SK-N-MC (cell line): ENCODE results near the gene BTBD16.

Source experiments
- DNase-seq: peaks from one replicate; pipeline ENCODE4 v3.0.0-alpha.2; 2011; ENCODE audit warnings: low read depth, low spot score
- H3K27ac ChIP-seq: fragments of 200-600 bp; sonication (generic); 2 replicates; pipeline ENCODE4 v1.5.1; 2016; ENCODE audit warnings: mixed run types
- H3K36me3 ChIP-seq: fragments of 200-600 bp; sonication (generic); 2 replicates; pipeline ENCODE4 v1.6.1; 2017; ENCODE audit warnings: antibody characterized with exemption, low read length, mixed read lengths; ENCODE audit not compliant: insufficient read depth
- H3K4me3 ChIP-seq: fragments of 200-600 bp; sonication (generic); 2 replicates; pipeline ENCODE4 v1.5.1; 2016
- H3K9ac ChIP-seq: fragments of 200-600 bp; sonication (generic); 2 replicates; pipeline ENCODE4 v1.8.0; 2017; ENCODE audit warnings: mixed run types, mixed read lengths; ENCODE audit not compliant: insufficient read length
- H3K9me3 ChIP-seq: fragments of 200-600 bp; sonication (generic); 2 replicates; pipeline ENCODE4 v1.6.1; 2017; ENCODE audit warnings: low read depth, mild to moderate bottlenecking, antibody characterized with exemption, low read length, moderate library complexity, mixed read lengths
- EZH2 ChIP-seq: fragments of 200-600 bp; sonication (generic); IDR thresholded peaks from one replicate; pipeline ENCODE4 v1.6.1; 2017; ENCODE audit warnings: antibody characterized with exemption
- FOXP2 ChIP-seq: optimal IDR thresholded peaks from 2 replicates; pipeline ENCODE3; 2011; ENCODE audit warnings: mild to moderate bottlenecking, moderate library complexity; ENCODE audit not compliant: insufficient read depth; ENCODE audit errors: extremely low read length, control extremely low read depth
- POLR2AphosphoS5 ChIP-seq: IDR thresholded peaks from 2 replicates; pipeline ENCODE4 v1.6.1; 2012; ENCODE audit warnings: mild to moderate bottlenecking, low read depth, low read length, borderline replicate concordance

Gene BTBD16

GRCh38 chr10:122299423-122300075, 28.5 kb downstream of the BTBD16 start:
- Histone ChIP-seq H3K9ac (no peak overlapping the region), H3K4me3 (no peak overlapping the region), H3K27ac (no peak overlapping the region), H3K36me3 (no peaks in the 10 kb centered on the region), H3K9me3 (no peaks in the 10 kb centered on the region)
- TF ChIP-seq EZH2 (no peak), FOXP2 (no peak), POLR2AphosphoS5 (no peak)
- DNase-seq, result no peak

GRCh38 chr10:122301055-122301810, 30.1 kb downstream of the BTBD16 start:
- no peak overlapping the region for H3K27ac ChIP-seq
- no peaks in the 10 kb centered on the region for H3K36me3 ChIP-seq
- no peaks in the 10 kb centered on the region for H3K9me3 ChIP-seq
- H3K9ac ChIP-seq, result no peak overlapping the region
- DNase-seq, result no peak
- H3K4me3 ChIP-seq, result no peak overlapping the region
- no peak for TF ChIP-seq EZH2
- no peak for TF ChIP-seq FOXP2
- TF ChIP-seq POLR2AphosphoS5, result no peak

- no peak overlapping the region for H3K4me3 ChIP-seq
- no peak for TF ChIP-seq POLR2AphosphoS5
- TF ChIP-seq FOXP2, result no peak
- no peak for TF ChIP-seq EZH2
- DNase-seq, result no peak
- H3K9ac ChIP-seq, result no peak overlapping the region
- H3K36me3 ChIP-seq, result no peaks in the 10 kb centered on the region
- H3K9me3 ChIP-seq, result no peaks in the 10 kb centered on the region
- H3K27ac ChIP-seq, result no peak overlapping the region
These were observed 30.7 kb downstream of the BTBD16 start for GRCh38 chr10:122301811-122302115.

- Histone ChIP-seq H3K36me3 (no peaks in the 10 kb centered on the region), H3K27ac (no peak overlapping the region), H3K9me3 (no peaks in the 10 kb centered on the region), H3K4me3 (no peak overlapping the region), H3K9ac (no peak overlapping the region)
- TF ChIP-seq POLR2AphosphoS5 (no peak), FOXP2 (no peak), EZH2 (no peak)
- DNase-seq, result no peak
These were observed 31.2 kb downstream of the BTBD16 start for GRCh38 chr10:122302315-122302714.

- Histone ChIP-seq H3K9ac (no peak overlapping the region), H3K4me3 (no peak overlapping the region), H3K36me3 (no peaks in the 10 kb centered on the region), H3K27ac (no peak overlapping the region), H3K9me3 (no peaks in the 10 kb centered on the region)
- TF ChIP-seq EZH2 (no peak), POLR2AphosphoS5 (no peak), FOXP2 (no peak)
- DNase-seq, result no peak
These were observed 32.4 kb downstream of the BTBD16 start for GRCh38 chr10:122303271-122304053.

GRCh38 chr10:122304054-122304579, 33.0 kb downstream of the BTBD16 start:
- H3K27ac ChIP-seq, result no peak overlapping the region
- no peak overlapping the region for H3K9ac ChIP-seq
- TF ChIP-seq FOXP2 (no peak), EZH2 (no peak), POLR2AphosphoS5 (no peak)

GRCh38 chr10:122306282-122306681, 35.2 kb downstream of the BTBD16 start:
- no peak for DNase-seq
- H3K4me3 ChIP-seq, result no peak overlapping the region
- H3K9me3 ChIP-seq, result no peaks in the 10 kb centered on the region
- no peaks in the 10 kb centered on the region for H3K36me3 ChIP-seq
- H3K9ac ChIP-seq, result no peak overlapping the region
- no peak for TF ChIP-seq EZH2
- no peak for TF ChIP-seq POLR2AphosphoS5
- TF ChIP-seq FOXP2, result no peak
- H3K27ac ChIP-seq, result no peak overlapping the region

More at GRCh38 chr10:122304054-122304579, 33.0 kb downstream of the BTBD16 start:
- Histone ChIP-seq H3K4me3 (no peak overlapping the region), H3K36me3 (no peaks in the 10 kb centered on the region), H3K9me3 (no peaks in the 10 kb centered on the region)
- no peak for DNase-seq

- H3K27ac ChIP-seq, result no peak overlapping the region
- DNase-seq, result no peak
- H3K36me3 ChIP-seq, result no peaks in the 10 kb centered on the region
- H3K9ac ChIP-seq, result no peak overlapping the region
- H3K9me3 ChIP-seq, result no peaks in the 10 kb centered on the region
- TF ChIP-seq EZH2 (no peak), FOXP2 (no peak), POLR2AphosphoS5 (no peak)
- no peak overlapping the region for H3K4me3 ChIP-seq
These were observed 35.6 kb downstream of the BTBD16 start for GRCh38 chr10:122306744-122307143.
